T-cell (primary cell): ENCODE results near the gene DHRS1. TPM values are rescaled to one million over a fixed set of nuclear protein-coding genes. Genes with fewer than 3 reads are reported as not detected.

Experiments used
- ATAC-seq, 4 experiments: fragments of 200-7000 bp in 3 of 4; fragments of 150-1000 bp in 1 of 4; cut with Tn5 transposase; replicated peaks in 1 of 4; 1 replicate in 3 of 4; 2 replicates in 1 of 4; pipeline ENCODE4 v1.10.0; 2021; ENCODE audit warnings: moderate library complexity in 3 of 4, mild to moderate bottlenecking in 2 of 4, moderate number of reproducible peaks in 1 of 4
- CTCF ChIA-PET, 2 donors: fragments of 300-600 bp; sonication (Branson Sonifier 250); formaldehyde crosslinking; loops; one replicate each; lab custom pipeline; 2022; ENCODE audit warnings: antibody characterized with exemption in 2 of 2; lab: Charles Lee
- POLR2A ChIA-PET, 2 donors: fragments of 300-600 bp; sonication (Branson Sonifier 250); formaldehyde crosslinking; loops; one replicate each; lab custom pipeline; 2022; ENCODE audit warnings: antibody characterized with exemption in 2 of 2; lab: Charles Lee
- DNase-seq, 35 experiments: peaks; one replicate each; pipeline versions ENCODE4 v3.0.0 to v3.0.0-alpha.2; 2013 to 2023
- H3K27ac ChIP-seq: one replicate; pipeline ENCODE4 v1.5.1; 2013; ENCODE audit warnings: low read length
- H3K27me3 ChIP-seq, 2 experiments: replicated peaks in 1 of 2; 1 replicate in 1 of 2; 2 replicates in 1 of 2; pipeline versions ENCODE4 v1.6.1 to v1.7.0; 2013; ENCODE audit warnings: low read length in 1 of 2, mixed read lengths in 1 of 2; ENCODE audit not compliant: control insufficient read depth in 2 of 2, insufficient read depth in 2 of 2; ENCODE audit errors: extremely low read depth in 1 of 2
- H3K36me3 ChIP-seq, 2 donors: 1 replicate in 1 of 2; 2 replicates in 1 of 2; pipeline versions ENCODE4 v1.6.1 to v1.7.0; 2013; ENCODE audit warnings: low read length in 1 of 2; ENCODE audit not compliant: control insufficient read depth in 2 of 2, insufficient read depth in 1 of 2; ENCODE audit errors: extremely low read depth in 1 of 2
- H3K4me1 ChIP-seq, 2 experiments: 1 replicate in 1 of 2; 2 replicates in 1 of 2; pipeline versions ENCODE4 v1.6.1 to v1.7.0; 2013; ENCODE audit warnings: low read length in 2 of 2, mixed read lengths in 1 of 2; ENCODE audit not compliant: insufficient read depth in 2 of 2, control insufficient read depth in 1 of 2; ENCODE audit errors: extremely low read depth in 1 of 2
- H3K4me3 ChIP-seq, 2 donors: 1 replicate in 1 of 2; 2 replicates in 1 of 2; pipeline versions ENCODE4 v1.5.1 to v1.7.0; 2013; ENCODE audit warnings: mild to moderate bottlenecking in 2 of 2, low read length in 1 of 2, moderate library complexity in 1 of 2; ENCODE audit not compliant: control insufficient read depth in 1 of 2; ENCODE audit errors: extremely low read depth in 1 of 2
- H3K9me3 ChIP-seq: 2 replicates; pipeline ENCODE4 v1.7.0; 2013
- H3K27ac Mint-ChIP-seq, 2 donors: one replicate each; pipeline ENCODE4 v1.8.0; 2020 to 2021; ENCODE audit warnings: mild to moderate bottlenecking in 2 of 2, mixed read lengths in 2 of 2
- H3K27me3 Mint-ChIP-seq, 2 donors: one replicate each; pipeline ENCODE4 v1.8.0; 2021 to 2022; ENCODE audit warnings: mixed read lengths in 2 of 2
- H3K36me3 Mint-ChIP-seq: one replicate; pipeline ENCODE4 v1.8.0; 2021; ENCODE audit warnings: mixed read lengths
- H3K4me1 Mint-ChIP-seq, 3 donors: one replicate each; pipeline ENCODE4 v1.8.0; 2020 to 2022; ENCODE audit warnings: mixed read lengths in 3 of 3, mild to moderate bottlenecking in 1 of 3
- H3K4me3 Mint-ChIP-seq, 3 donors: one replicate each; pipeline ENCODE4 v1.8.0; 2020 to 2022; ENCODE audit warnings: mild to moderate bottlenecking in 3 of 3, mixed read lengths in 3 of 3, moderate library complexity in 3 of 3
- H3K9me3 Mint-ChIP-seq, 3 donors: one replicate each; pipeline ENCODE4 v1.8.0; 2020 to 2022; ENCODE audit warnings: mixed read lengths in 3 of 3
- WGBS: methylation state at CpG from one replicate; pipeline ENCODE4 v1.1.5; 2013; ENCODE audit warnings: missing lambda C conversion rate; ENCODE audit not compliant: insufficient coverage; 5-methylcytosine and 5-hydroxymethylcytosine counted together
- total RNA-seq, 35 experiments: library from RNA in 6 of 35; stranded (reverse) in 6 of 35; fragments of 120-200 nt in 1 of 35; gene quantifications; one replicate each; pipeline versions ENCODE4 v1.2.1 to v1.2.4 and lab custom pipeline; 2013 to 2026

DHRS1 gene
- total RNA-seq, 5 donors from 2014 or later (not counting 1 experiment from before 2014, with no cell fraction given): 34.2 to 47.6 (median 39.1) TPM

DNA sequence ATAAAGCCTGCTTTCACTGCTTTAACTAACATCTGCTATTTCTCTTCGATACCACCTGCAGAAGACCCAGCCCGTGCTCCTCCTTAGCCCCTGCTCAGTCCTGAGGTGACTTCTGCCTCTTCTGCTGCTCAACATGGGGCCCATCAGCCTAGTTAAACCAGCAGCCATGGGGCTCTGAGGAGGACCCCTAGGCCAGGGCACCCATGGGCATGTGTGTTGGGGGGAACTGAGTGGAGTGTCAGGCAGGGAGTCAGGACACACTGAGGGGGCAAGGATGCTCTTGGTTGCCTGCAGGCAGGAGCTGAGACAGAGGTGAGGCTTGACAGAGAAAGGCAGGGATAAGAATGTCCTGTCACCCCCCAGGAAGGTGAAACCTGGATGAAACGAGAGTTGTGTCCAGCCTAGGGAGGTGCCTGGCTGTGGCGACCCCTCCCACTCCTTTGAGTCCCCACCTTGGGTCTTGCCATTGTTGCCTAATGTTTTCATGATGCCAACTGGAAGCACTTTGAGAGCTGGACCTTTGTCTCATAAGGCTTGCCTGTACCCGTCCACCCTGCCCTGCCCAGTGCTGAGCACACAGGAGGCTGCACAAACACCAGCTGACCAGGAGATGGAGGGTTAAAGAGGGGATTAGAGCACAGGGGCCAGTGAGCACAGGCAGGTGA is 15.7 kb downstream of the DHRS1 start:
- no peak for ATAC-seq
- DNase-seq: no peak
- H3K27me3 ChIP-seq: no peaks in the 10 kb centered on the region
- no peaks in the 10 kb centered on the region for H3K36me3 ChIP-seq
- Mint-ChIP-seq H3K9me3 (no peaks in the 10 kb centered on the region), H3K36me3 (no peaks in the 10 kb centered on the region), H3K27me3 (no peaks in the 10 kb centered on the region), H3K4me1 (peaks cover 9 to 17% (median 16%) of the 10 kb centered on the region in 3 donors), H3K27ac (no peak overlapping the region), H3K4me3 (no peak overlapping the region)
- H3K4me3 ChIP-seq: no peak overlapping the region
- H3K4me1 ChIP-seq: peaks cover 6 to 13% of the 10 kb centered on the region in 2 experiments
- ChIA-PET POLR2A (interaction anchor here in 1 of 2 donors (0.7 kb wide), 1 partner anchor 26 kb away, joined by 4 read pairs; no protein-coding TSS in a partner anchor), CTCF (interaction anchor here in 1 of 2 donors (0.7 to 0.9 kb wide), 2 partner anchors 12 to 17 kb away, joined by 4 to 5 read pairs; no protein-coding TSS in a partner anchor)
- WGBS: 88% methylated on average over 4 of the region's 5 CpGs
- no peaks in the 10 kb centered on the region for H3K9me3 ChIP-seq
- no peak overlapping the region for H3K27ac ChIP-seq

DNA sequence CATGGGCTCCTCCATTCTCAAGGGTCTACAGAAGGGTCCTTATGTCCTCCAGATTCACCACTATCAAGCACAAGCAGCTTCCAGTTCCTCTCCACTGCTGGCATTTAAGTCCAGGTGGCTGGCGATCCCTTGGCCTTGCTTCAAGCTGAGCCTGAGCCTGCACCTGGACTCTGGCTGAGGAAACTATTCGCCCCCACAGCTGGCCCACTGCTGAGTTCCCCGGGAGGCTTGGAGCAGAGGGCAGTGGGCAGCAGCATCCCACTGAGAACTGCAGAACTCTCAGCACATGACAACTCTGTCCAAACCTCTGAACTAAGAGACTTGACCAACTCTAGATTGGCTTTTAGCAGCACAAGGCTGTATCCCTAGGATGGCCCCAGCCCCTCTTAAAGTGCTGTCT is 16.8 kb downstream of the DHRS1 start:
- H3K4me1 ChIP-seq: peaks cover 11 to 17% of the 10 kb centered on the region in 2 experiments
- ChIA-PET CTCF (interaction anchor here in 1 of 2 donors (0.5 to 0.6 kb wide), 2 partner anchors 40 to 150 kb away, joined by 3 read pairs; partner anchors contain the start of gene TINF2), POLR2A (no interaction called here)
- Mint-ChIP-seq H3K36me3 (no peaks in the 10 kb centered on the region), H3K4me1 (peaks cover 17 to 28% (median 27%) of the 10 kb centered on the region in 3 donors), H3K9me3 (no peaks in the 10 kb centered on the region), H3K4me3 (no peak overlapping the region), H3K27me3 (no peaks in the 10 kb centered on the region), H3K27ac (no peak overlapping the region)
- H3K27ac ChIP-seq: no peak overlapping the region
- H3K9me3 ChIP-seq: no peaks in the 10 kb centered on the region
- H3K36me3 ChIP-seq: no peaks in the 10 kb centered on the region
- WGBS: 89% methylated on average over 3 of the region's 3 CpGs
- H3K27me3 ChIP-seq: no peaks in the 10 kb centered on the region
- H3K4me3 ChIP-seq: no peak overlapping the region
- ATAC-seq (no peak), DNase-seq (no peak)

- Mint-ChIP-seq H3K9me3 (no peaks in the 10 kb centered on the region), H3K27me3 (no peaks in the 10 kb centered on the region), H3K36me3 (no peaks in the 10 kb centered on the region), H3K4me1 (peaks cover 17 to 37% (median 31%) of the 10 kb centered on the region in 3 donors), H3K27ac (no peak overlapping the region), H3K4me3 (no peak overlapping the region)
- Histone ChIP-seq H3K9me3 (no peaks in the 10 kb centered on the region), H3K4me1 (peaks cover 11 to 17% of the 10 kb centered on the region in 2 experiments), H3K36me3 (no peaks in the 10 kb centered on the region), H3K4me3 (no peak overlapping the region), H3K27me3 (no peaks in the 10 kb centered on the region), H3K27ac (no peak overlapping the region)
- ChIA-PET POLR2A (no interaction called here), CTCF (no interaction called here)
- 87% methylated on average over 3 of the region's 7 CpGs for WGBS
- ATAC-seq: no peak
- DNase-seq: no peak
These were observed 17.9 kb downstream of the DHRS1 start for GRCh38 chr14:24281636-24282035.

- CTCF ChIA-PET: no interaction called here
- Histone ChIP-seq H3K4me3 (no peak overlapping the region), H3K4me1 (peaks cover 11 to 17% of the 10 kb centered on the region in 2 experiments), H3K36me3 (no peaks in the 10 kb centered on the region), H3K9me3 (no peaks in the 10 kb centered on the region), H3K27me3 (no peaks in the 10 kb centered on the region), H3K27ac (no peak overlapping the region)
- no peaks in the 10 kb centered on the region for H3K36me3 Mint-ChIP-seq
- H3K9me3 Mint-ChIP-seq: no peaks in the 10 kb centered on the region
- H3K4me3 Mint-ChIP-seq: no peak overlapping the region
- no peaks in the 10 kb centered on the region for H3K27me3 Mint-ChIP-seq
- no peak for ATAC-seq
- POLR2A ChIA-PET: no interaction called here
- peaks cover 17 to 38% (median 33%) of the 10 kb centered on the region in 3 donors for H3K4me1 Mint-ChIP-seq
- 97% methylated on average over 6 of the region's 6 CpGs for WGBS
- no peak overlapping the region for H3K27ac Mint-ChIP-seq
- no peak for DNase-seq
These were observed 18.7 kb downstream of the DHRS1 start for GRCh38 chr14:24280797-24281460.

GRCh38 chr14:24279301-24280186 is 20.0 kb downstream of the DHRS1 start:
- H3K27me3 Mint-ChIP-seq: no peaks in the 10 kb centered on the region
- DNase-seq: peak in 33 of 35 experiments; percentile 11 to 76 (median 42)
- H3K27ac Mint-ChIP-seq: peak overlapping the region; percentile 48 to 79

DNA sequence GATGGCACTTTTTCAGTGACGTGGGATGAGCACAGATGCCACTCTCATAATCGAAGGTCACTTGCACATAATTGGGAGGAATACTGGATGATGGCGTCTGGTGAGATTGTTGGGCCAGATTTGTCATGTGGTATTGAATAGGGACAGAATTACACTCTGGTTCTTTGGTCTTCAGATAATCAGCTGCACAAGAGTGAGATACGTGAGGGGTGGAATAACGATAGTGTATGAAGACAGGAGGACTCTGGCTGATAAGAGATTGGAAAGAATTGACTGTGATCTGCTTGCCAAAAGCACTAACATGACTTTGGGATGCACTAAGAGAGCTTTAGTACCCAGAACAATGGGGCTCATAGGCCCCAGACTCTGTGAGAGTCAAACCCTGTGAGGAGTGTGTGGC is 21.2 kb downstream of the DHRS1 start:
- Mint-ChIP-seq H3K4me3 (no peak overlapping the region), H3K9me3 (no peaks in the 10 kb centered on the region), H3K27ac (peak overlapping the region; percentile 30 to 53), H3K4me1 (peaks cover 27 to 57% (median 42%) of the 10 kb centered on the region in 3 donors), H3K27me3 (no peaks in the 10 kb centered on the region), H3K36me3 (no peaks in the 10 kb centered on the region)
- ChIA-PET CTCF (interaction anchor here in 1 of 2 donors (0.6 kb wide), 1 partner anchor 31 kb away, joined by 5 read pairs; no protein-coding TSS in a partner anchor), POLR2A (no interaction called here)
- Histone ChIP-seq H3K4me1 (peaks cover 17 to 26% of the 10 kb centered on the region in 2 experiments), H3K27me3 (no peaks in the 10 kb centered on the region), H3K9me3 (no peaks in the 10 kb centered on the region), H3K27ac (peak overlapping the region; percentile 64), H3K36me3 (no peaks in the 10 kb centered on the region), H3K4me3 (no peak overlapping the region)
- WGBS: 100% methylated on average over 5 of the region's 5 CpGs
- DNase-seq (no peak), ATAC-seq (no peak)

More at GRCh38 chr14:24279301-24280186, 20.0 kb downstream of the DHRS1 start:
- ATAC-seq: peak; percentile 68 to 94 (median 80)
- Mint-ChIP-seq H3K36me3 (no peaks in the 10 kb centered on the region), H3K9me3 (no peaks in the 10 kb centered on the region), H3K4me3 (peak overlapping the region in 1 of 3 donors; percentile 25), H3K4me1 (peaks cover 17 to 47% (median 33%) of the 10 kb centered on the region in 3 donors)
- ChIA-PET POLR2A (no interaction called here), CTCF (interaction anchor here (0.6 to 1.5 kb wide), 7 partner anchors 9 to 54 kb away, joined by 3 to 14 read pairs (median 4); partner anchors contain the start of genes CIDEB (in 2 of the 2) and TINF2 (in 1 of the 2))
- peak overlapping the region; percentile 64 for H3K27ac ChIP-seq
- peaks cover 11 to 18% of the 10 kb centered on the region in 2 experiments for H3K4me1 ChIP-seq
- no peaks in the 10 kb centered on the region for H3K27me3 ChIP-seq
- WGBS: 58% methylated on average over 4 of the region's 11 CpGs
- H3K36me3 ChIP-seq: no peaks in the 10 kb centered on the region
- no peak overlapping the region for H3K4me3 ChIP-seq
- H3K9me3 ChIP-seq: no peaks in the 10 kb centered on the region
